HEK293 (cell line): ENCODE measurements around the gene PXMP2.

Source experiments
- CTCF ChIA-PET: fragments of 350-600 bp; formaldehyde crosslinking; extraction: SDS; loops from one replicate; lab custom pipeline; 2021; ENCODE audit warnings: antibody characterized with exemption; lab: Yijun Ruan, JAX
- POLR2A ChIA-PET: fragments of 300-600 bp; formaldehyde crosslinking; extraction: SDS; loops from one replicate; lab custom pipeline; 2020; ENCODE audit warnings: antibody characterized with exemption, inconsistent platforms; lab: Yijun Ruan, JAX
- H3K27ac ChIP-seq: fragments of 200-500 bp; sonication (Bioruptor generic); 2 replicates; pipeline ENCODE4 v1.5.1; 2014; ENCODE audit warnings: low read depth, low read length, control low read depth, inconsistent platforms; ENCODE audit errors: extremely low read depth
- H3K36me3 ChIP-seq, 2 experiments: fragments of 200-500 bp in 1 of 2; sonication (Bioruptor generic) in 1 of 2; 1 replicate in 1 of 2; 2 replicates in 1 of 2; pipeline ENCODE4 v1.5.1; 2014 to 2017; ENCODE audit warnings: inconsistent platforms in 2 of 2, low read length in 2 of 2; ENCODE audit not compliant: control insufficient read depth in 2 of 2, insufficient read depth in 1 of 2
- H3K4me1 ChIP-seq: fragments of 200-500 bp; sonication (Bioruptor generic); 2 replicates; pipeline ENCODE4 v1.5.1; 2014; ENCODE audit warnings: mild to moderate bottlenecking, low read length, inconsistent platforms; ENCODE audit not compliant: control insufficient read depth, insufficient read depth
- H3K4me3 ChIP-seq: 2 replicates; pipeline ENCODE4 v1.5.1; 2011; ENCODE audit warnings: low read depth, mild to moderate bottlenecking, control low read depth, low read length, moderate library complexity
- H3K9me3 ChIP-seq: fragments of 200-500 bp; sonication (Bioruptor generic); 2 replicates; pipeline ENCODE4 v1.5.1; 2014; ENCODE audit warnings: low read depth, low read length, inconsistent platforms; ENCODE audit not compliant: control insufficient read depth, insufficient read depth
- BCL11B ChIP-seq: fragments of 450-650 bp; formaldehyde crosslinking; IDR thresholded peaks from 2 replicates; pipeline ENCODE4 v1.5.1; 2016; ENCODE audit warnings: low read depth, missing biosample characterization, missing genetic modification characterization
- HOXA7 ChIP-seq: sonication (generic); formaldehyde crosslinking; IDR thresholded peaks from 2 replicates; pipeline ENCODE4 v1.8.1; 2022; ENCODE audit warnings: missing genetic modification reagents, borderline replicate concordance
- SP3 ChIP-seq: fragments of 450-650 bp; formaldehyde crosslinking; IDR thresholded peaks from 2 replicates; pipeline ENCODE4 v1.5.1; 2016; ENCODE audit warnings: missing biosample characterization, missing genetic modification characterization
- YY1 ChIP-seq: fragments of 450-650 bp; formaldehyde crosslinking; IDR thresholded peaks from 2 replicates; pipeline ENCODE4 v1.5.1; 2018; ENCODE audit warnings: missing biosample characterization, missing genetic modification characterization
- ZFHX2 ChIP-seq: fragments of 450-650 bp; formaldehyde crosslinking; conservative IDR thresholded peaks from 2 replicates; pipeline ENCODE4 v1.5.1; 2016; ENCODE audit warnings: missing biosample characterization, missing genetic modification characterization
- ZNF112 ChIP-seq: fragments of 450-650 bp; formaldehyde crosslinking; IDR thresholded peaks from 2 replicates; pipeline ENCODE4 v1.5.0; 2017; ENCODE audit warnings: missing biosample characterization, missing genetic modification characterization
- ZNF146 ChIP-seq: fragments of 450-650 bp; formaldehyde crosslinking; IDR thresholded peaks from 2 replicates; pipeline ENCODE4 v1.5.1; 2016; ENCODE audit warnings: missing biosample characterization, missing genetic modification characterization
- ZNF169 ChIP-seq: fragments of 450-650 bp; formaldehyde crosslinking; IDR thresholded peaks from 2 replicates; pipeline ENCODE4 v1.5.1; 2016; ENCODE audit warnings: missing biosample characterization, missing genetic modification characterization
- ZNF239 ChIP-seq: fragments of 450-650 bp; formaldehyde crosslinking; IDR thresholded peaks from 2 replicates; pipeline ENCODE4 v1.5.1; 2016; ENCODE audit warnings: missing biosample characterization, missing genetic modification characterization
- ZNF266 ChIP-seq: fragments of 450-650 bp; formaldehyde crosslinking; IDR thresholded peaks from 2 replicates; pipeline ENCODE4 v1.5.1; 2016; ENCODE audit warnings: missing biosample characterization, missing genetic modification characterization, low read depth
- ZNF341 ChIP-seq: fragments of 450-650 bp; formaldehyde crosslinking; IDR thresholded peaks from 2 replicates; pipeline ENCODE4; 2016; ENCODE audit warnings: low read depth, missing biosample characterization, missing genetic modification characterization
- ZNF626 ChIP-seq: fragments of 450-650 bp; sonication (Bioruptor Pico); formaldehyde crosslinking; IDR thresholded peaks from 2 replicates; pipeline ENCODE4 v1.5.1; 2018; ENCODE audit warnings: missing biosample characterization, missing genetic modification characterization, inconsistent platforms
- ZNF629 ChIP-seq: fragments of 450-650 bp; formaldehyde crosslinking; IDR thresholded peaks from 2 replicates; pipeline ENCODE4 v1.5.1; 2017; ENCODE audit warnings: missing biosample characterization, missing genetic modification characterization
- ZNF670 ChIP-seq: fragments of 450-650 bp; formaldehyde crosslinking; IDR thresholded peaks from 2 replicates; pipeline ENCODE4 v1.5.1; 2016; ENCODE audit warnings: missing biosample characterization, missing genetic modification characterization, low read depth
- ZNF777 ChIP-seq: fragments of 450-650 bp; formaldehyde crosslinking; IDR thresholded peaks from 2 replicates; pipeline ENCODE4 v1.5.1; 2017; ENCODE audit warnings: missing biosample characterization, missing genetic modification characterization, borderline replicate concordance
- ZNF830 ChIP-seq: fragments of 450-650 bp; IDR thresholded peaks from 2 replicates; pipeline ENCODE4 v1.5.0; 2018; ENCODE audit warnings: missing biosample characterization, missing genetic modification characterization, low read depth, mild to moderate bottlenecking, moderate library complexity
- ZSCAN23 ChIP-seq: fragments of 450-650 bp; formaldehyde crosslinking; IDR thresholded peaks from 2 replicates; pipeline ENCODE4 v1.5.1; 2016; ENCODE audit warnings: missing biosample characterization, missing genetic modification characterization
- TF ChIP-seq, protein P1 (sequence below): fragments of 450-650 bp; formaldehyde crosslinking; IDR thresholded peaks from 2 replicates; pipeline ENCODE4 v1.5.1; 2017; ENCODE audit warnings: missing biosample characterization, missing genetic modification characterization
- TF ChIP-seq, protein P2 (sequence below): fragments of 450-650 bp; formaldehyde crosslinking; IDR thresholded peaks from 2 replicates; pipeline ENCODE4 v1.5.1; 2016; ENCODE audit warnings: missing biosample characterization, missing genetic modification characterization
- TF ChIP-seq, protein P3 (sequence below): fragments of 450-650 bp; formaldehyde crosslinking; optimal IDR thresholded peaks from 2 replicates; pipeline ENCODE3; 2016; ENCODE audit warnings: missing biosample characterization, mild to moderate bottlenecking, missing genetic modification characterization
- TF ChIP-seq, protein P4 (sequence below): fragments of 450-650 bp; formaldehyde crosslinking; IDR thresholded peaks from 2 replicates; pipeline ENCODE4 v1.5.1; 2016; ENCODE audit warnings: missing biosample characterization, missing genetic modification characterization

Gene PXMP2

DNA sequence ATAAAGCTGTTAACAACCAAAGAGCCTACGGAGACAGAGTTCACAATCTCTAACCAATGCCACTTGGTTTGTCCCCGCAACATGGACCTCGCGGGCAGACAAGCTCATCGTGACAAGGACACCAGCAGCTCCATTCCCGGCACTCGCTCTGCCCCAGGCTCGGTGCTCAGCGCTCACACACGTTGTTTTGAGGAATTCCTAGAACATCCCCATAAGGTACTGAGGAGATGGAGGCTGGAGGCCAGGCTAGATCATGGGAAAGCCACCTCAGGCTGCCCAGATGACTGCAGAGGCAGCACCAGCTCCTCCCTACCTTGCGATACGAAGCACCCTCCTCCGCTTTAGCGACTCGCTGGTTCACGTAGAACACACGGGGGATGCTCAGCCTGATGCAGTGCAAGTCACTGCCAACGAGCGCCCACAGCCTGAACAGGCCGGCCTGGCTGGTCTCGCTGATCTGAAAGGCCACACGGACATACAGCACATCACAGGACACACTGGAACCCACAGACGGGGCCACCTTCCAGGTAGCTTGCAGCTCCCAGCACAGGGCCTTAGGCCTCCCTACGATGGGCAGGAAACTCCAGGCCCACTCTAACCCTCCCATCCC is 38.7 kb upstream of the PXMP2 start:
- TF ChIP-seq, protein P1, sequence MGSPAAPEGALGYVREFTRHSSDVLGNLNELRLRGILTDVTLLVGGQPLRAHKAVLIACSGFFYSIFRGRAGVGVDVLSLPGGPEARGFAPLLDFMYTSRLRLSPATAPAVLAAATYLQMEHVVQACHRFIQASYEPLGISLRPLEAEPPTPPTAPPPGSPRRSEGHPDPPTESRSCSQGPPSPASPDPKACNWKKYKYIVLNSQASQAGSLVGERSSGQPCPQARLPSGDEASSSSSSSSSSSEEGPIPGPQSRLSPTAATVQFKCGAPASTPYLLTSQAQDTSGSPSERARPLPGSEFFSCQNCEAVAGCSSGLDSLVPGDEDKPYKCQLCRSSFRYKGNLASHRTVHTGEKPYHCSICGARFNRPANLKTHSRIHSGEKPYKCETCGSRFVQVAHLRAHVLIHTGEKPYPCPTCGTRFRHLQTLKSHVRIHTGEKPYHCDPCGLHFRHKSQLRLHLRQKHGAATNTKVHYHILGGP (tag by site-specific recombination): peak; percentile 83
- no peak for TF ChIP-seq ZNF169
- no peaks in the 10 kb centered on the region for H3K4me1 ChIP-seq
- peaks cover 53 to 91% of the 10 kb centered on the region in 2 experiments for H3K36me3 ChIP-seq
- no peak overlapping the region for H3K4me3 ChIP-seq
- ChIA-PET CTCF (interaction anchor here (0.8 to 2.0 kb wide), 2 partner anchors 10 to 12 kb away, joined by 8 to 9 read pairs; no protein-coding TSS in a partner anchor), POLR2A (no interaction called here)
- no peaks in the 10 kb centered on the region for H3K9me3 ChIP-seq
- H3K27ac ChIP-seq: no peak overlapping the region

DNA sequence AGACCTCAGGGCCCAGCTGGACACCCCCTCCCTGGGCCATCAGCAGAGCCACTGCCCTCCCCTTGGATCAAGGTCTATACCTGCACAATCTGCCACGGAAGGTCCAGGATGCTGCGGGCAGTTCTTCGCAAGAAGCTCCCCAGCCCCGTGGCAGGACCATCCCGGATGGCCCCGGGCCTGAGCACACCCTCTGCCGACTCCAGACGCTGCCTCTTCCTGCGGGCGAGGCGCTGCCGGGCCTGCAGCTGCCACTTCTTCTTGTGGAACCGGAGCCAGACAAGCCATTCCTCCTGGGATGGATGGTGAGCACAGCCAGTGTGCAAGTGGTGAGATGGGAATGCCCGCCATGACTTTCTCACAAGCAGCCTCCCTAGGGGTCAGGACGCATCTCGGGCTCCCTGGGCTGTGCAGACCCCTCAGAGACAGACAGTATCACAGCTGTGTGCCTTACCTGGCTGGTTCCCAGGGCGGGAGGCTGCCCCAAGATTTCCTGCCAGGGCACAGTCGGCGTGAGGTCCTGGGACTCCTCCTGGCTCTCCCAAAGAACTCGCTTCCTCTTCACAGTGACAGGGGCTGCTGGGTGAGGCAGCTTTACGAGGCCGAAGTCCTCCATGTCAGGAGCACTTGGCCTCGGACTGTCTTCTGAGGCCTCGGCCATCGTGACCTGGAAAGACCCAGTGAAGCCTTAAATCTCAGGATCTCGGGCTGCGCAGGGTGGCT is 38.0 kb upstream of the PXMP2 start:
- Histone ChIP-seq H3K4me1 (no peaks in the 10 kb centered on the region), H3K4me3 (no peak overlapping the region)
- TF ChIP-seq ZSCAN23 (tag by site-specific recombination) (no peak), ZNF670 (tag by site-specific recombination) (no peak), YY1 (tag by site-specific recombination) (no peak), ZNF146 (tag by site-specific recombination) (no peak), ZNF777 (tag by site-specific recombination) (no peak), BCL11B (tag by site-specific recombination) (no peak)
- TF ChIP-seq, protein P2, sequence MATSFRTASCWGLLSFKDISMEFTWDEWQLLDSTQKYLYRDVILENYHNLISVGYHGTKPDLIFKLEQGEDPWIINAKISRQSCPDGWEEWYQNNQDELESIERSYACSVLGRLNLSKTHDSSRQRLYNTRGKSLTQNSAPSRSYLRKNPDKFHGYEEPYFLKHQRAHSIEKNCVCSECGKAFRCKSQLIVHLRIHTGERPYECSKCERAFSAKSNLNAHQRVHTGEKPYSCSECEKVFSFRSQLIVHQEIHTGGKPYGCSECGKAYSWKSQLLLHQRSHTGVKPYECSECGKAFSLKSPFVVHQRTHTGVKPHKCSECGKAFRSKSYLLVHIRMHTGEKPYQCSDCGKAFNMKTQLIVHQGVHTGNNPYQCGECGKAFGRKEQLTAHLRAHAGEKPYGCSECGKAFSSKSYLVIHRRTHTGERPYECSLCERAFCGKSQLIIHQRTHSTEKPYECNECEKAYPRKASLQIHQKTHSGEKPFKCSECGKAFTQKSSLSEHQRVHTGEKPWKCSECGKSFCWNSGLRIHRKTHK (tag by site-specific recombination): no peak
- TF ChIP-seq, all 188 proteins: peak for 0
- ChIA-PET POLR2A (no interaction called here), CTCF (interaction anchor here (2.0 kb wide), 1 partner anchor 11 kb away, joined by 8 read pairs; no protein-coding TSS in a partner anchor)
- no peaks in the 10 kb centered on the region for H3K9me3 ChIP-seq
- H3K27ac ChIP-seq: no peak overlapping the region
- peaks cover 56 to 91% of the 10 kb centered on the region in 2 experiments for H3K36me3 ChIP-seq

DNA sequence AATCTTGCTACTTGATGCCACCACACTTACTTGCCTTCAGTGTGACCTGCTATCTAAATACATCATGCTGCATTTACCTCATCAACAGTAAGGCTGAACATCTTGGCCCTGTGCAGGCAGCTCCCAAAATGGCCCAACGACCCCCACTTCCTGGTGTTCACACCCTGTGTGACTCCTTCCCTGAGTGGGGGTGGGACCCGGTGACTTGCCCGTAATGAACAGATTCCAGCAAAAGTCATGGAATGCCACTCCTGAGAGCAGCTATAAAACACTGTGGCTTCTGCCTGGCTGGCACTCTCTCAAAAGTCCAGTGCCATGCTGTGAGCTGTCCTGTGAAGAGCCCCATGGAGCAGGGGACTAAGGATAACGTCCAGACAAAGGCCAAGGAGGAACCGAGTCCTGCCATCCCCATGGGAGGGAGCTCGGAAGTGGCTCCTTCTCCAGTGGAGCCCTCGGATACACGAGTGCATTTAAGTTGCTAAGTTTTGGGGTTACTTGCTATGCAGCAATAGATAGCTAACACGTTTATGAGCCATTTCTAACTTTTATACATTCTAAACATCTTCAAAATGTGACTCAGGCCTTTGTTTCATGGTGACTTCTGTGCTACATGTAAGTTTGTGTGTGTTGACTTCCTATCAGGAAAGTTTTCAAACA is 35.8 kb upstream of the PXMP2 start:
- ChIA-PET POLR2A (no interaction called here), CTCF (interaction anchor here (0.9 kb wide), 1 partner anchor 13 kb away, joined by 3 read pairs; no protein-coding TSS in a partner anchor)
- peaks cover 70 to 96% of the 10 kb centered on the region in 2 experiments for H3K36me3 ChIP-seq
- H3K9me3 ChIP-seq: no peaks in the 10 kb centered on the region
- TF ChIP-seq, protein P3, sequence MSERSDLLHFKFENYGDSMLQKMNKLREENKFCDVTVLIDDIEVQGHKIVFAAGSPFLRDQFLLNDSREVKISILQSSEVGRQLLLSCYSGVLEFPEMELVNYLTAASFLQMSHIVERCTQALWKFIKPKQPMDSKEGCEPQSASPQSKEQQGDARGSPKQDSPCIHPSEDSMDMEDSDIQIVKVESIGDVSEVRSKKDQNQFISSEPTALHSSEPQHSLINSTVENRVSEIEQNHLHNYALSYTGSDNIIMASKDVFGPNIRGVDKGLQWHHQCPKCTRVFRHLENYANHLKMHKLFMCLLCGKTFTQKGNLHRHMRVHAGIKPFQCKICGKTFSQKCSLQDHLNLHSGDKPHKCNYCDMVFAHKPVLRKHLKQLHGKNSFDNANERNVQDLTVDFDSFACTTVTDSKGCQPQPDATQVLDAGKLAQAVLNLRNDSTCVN (tag by site-specific recombination): no peak
- no peak for TF ChIP-seq ZNF626
- no peak for TF ChIP-seq YY1 (tag by site-specific recombination)
- no peak for TF ChIP-seq ZNF629 (tag by site-specific recombination)
- TF ChIP-seq ZNF239: no peak
- no peak for TF ChIP-seq ZNF341 (tag by site-specific recombination)
- no peak for TF ChIP-seq ZNF266
- TF ChIP-seq SP3 (tag by site-specific recombination): no peak
- TF ChIP-seq, protein P2 (tag by site-specific recombination): no peak
- no peak for TF ChIP-seq ZFHX2 (tag by site-specific recombination)
- no peak for TF ChIP-seq ZNF830 (tag by site-specific recombination)
- TF ChIP-seq HOXA7 (CRISPR knock-in tag): no peak
- TF ChIP-seq, protein P4, sequence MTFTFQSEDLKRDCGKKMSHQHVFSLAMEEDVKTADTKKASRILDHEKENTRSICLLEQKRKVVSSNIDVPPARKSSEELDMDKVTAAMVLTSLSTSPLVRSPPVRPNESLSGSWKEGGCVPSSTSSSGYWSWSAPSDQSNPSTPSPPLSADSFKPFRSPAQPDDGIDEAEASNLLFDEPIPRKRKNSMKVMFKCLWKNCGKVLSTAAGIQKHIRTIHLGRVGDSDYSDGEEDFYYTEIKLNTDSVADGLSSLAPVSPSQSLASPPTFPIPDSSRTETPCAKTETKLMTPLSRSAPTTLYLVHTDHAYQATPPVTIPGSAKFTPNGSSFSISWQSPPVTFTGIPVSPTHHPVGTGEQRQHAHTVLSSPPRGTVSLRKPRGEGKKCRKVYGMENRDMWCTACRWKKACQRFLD (tag by site-specific recombination): no peak
- no peak for TF ChIP-seq ZNF670 (tag by site-specific recombination)
- TF ChIP-seq ZNF112: no peak
- TF ChIP-seq, all 188 proteins: peak for 0
- Histone ChIP-seq H3K4me3 (no peak overlapping the region), H3K4me1 (no peaks in the 10 kb centered on the region), H3K27ac (no peak overlapping the region; the same call in 1 of the 2 replicates)
